Retinal pigment epithelial cell (primary cell): ENCODE results near the gene GCKR.
A peak's percentile ranks its signal among the peaks of the same experiment; 100 is the strongest.

Experiments
- DNase-seq: peaks from one replicate; pipeline ENCODE4 v3.0.0-alpha.2; 2010; ENCODE audit warnings: low read depth
- H3K4me3 ChIP-seq: 2 replicates; pipeline ENCODE4 v1.5.1; 2011; ENCODE audit warnings: mild to moderate bottlenecking, low read length, control low read depth, moderate library complexity
- CTCF ChIP-seq: conservative IDR thresholded peaks from 2 replicates; pipeline ENCODE4 v1.5.1; 2011; ENCODE audit warnings: low read depth, low read length, control low read depth, inconsistent platforms

Gene GCKR

GRCh38 chr2:27485496-27485895 is 11.1 kb upstream of the GCKR start:
- no peak for TF ChIP-seq CTCF
- no peak overlapping the region for H3K4me3 ChIP-seq
- DNase-seq: no peak

GRCh38 chr2:27489118-27489497 is 7.5 kb upstream of the GCKR start:
- H3K4me3 ChIP-seq: peak overlapping the region; percentile 67
- peak; percentile 21 for TF ChIP-seq CTCF
- peak; percentile 16 for DNase-seq

GRCh38 chr2:27489498-27490397 is 6.9 kb upstream of the GCKR start, which contains the start of gene IFT172:
TSS of gene IFT172 (minus strand) at chr2:27489743. CDS start at chr2:27489653, 90 bp downstream.
- TF ChIP-seq CTCF: no peak
- peak within 1 kb of the TSS; percentile 67 for H3K4me3 ChIP-seq
- peak; percentile 98 for DNase-seq

- no peak for TF ChIP-seq CTCF
- DNase-seq: no peak
- H3K4me3 ChIP-seq: no peak overlapping the region
Measured at GRCh38 chr2:27492557-27492956, 4.1 kb upstream of the GCKR start.

GRCh38 chr2:27493948-27494283 is 2.7 kb upstream of the GCKR start:
- no peak for TF ChIP-seq CTCF
- no peak for DNase-seq
- H3K4me3 ChIP-seq: no peak overlapping the region

GRCh38 chr2:27494284-27494943 is 2.2 kb upstream of the GCKR start:
- DNase-seq: no peak
- peak; percentile 4 for TF ChIP-seq CTCF
- H3K4me3 ChIP-seq: peak overlapping the region; percentile 68
